Activated naive CD4-positive, alpha-beta T cell (primary cell): ENCODE results near the gene TRMT44.
"Not testable (repeated sequence)": the region's sequence is repeated elsewhere in the genome, so short reads cannot be mapped to it uniquely, and the experiment has no call there.

Experiments
- DNase-seq, 4 experiments: peaks; one replicate each; lab custom pipeline; 2025; lab: John Stamatoyannopoulos, UW

The TRMT44 gene

GRCh38 chr4:8469550-8469949 is 29.0 kb downstream of the TRMT44 start:
- DNase-seq = no peak

DNA sequence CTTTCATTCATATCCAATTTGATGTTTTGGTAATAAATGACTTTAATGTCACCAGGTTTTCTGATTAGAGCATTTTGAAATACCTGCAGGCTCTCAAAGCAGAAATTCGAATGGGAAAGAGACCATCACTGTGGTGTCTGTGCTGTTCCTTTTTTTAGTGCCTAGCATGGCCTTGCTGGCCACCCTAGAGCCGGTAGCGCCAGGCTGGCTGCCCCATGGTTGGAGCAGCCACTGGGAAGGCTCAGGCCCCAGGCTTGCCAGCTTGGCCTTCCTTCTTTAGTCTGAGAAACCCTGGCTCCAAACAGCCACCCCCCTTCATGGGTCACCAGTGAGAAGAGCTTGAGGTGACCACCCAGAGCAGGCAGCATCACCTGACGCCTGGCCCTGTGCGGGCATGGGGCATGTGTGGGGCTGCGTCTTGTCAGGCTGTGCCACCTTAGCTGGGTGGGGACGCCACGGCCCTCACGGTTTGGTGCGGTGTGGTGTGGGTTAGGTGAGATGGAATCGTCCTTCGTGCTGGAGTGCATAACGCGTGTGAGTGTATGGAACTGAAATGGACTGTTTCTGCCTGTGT is 30.0 kb downstream of the TRMT44 start:
- DNase-seq = no peak

DNA sequence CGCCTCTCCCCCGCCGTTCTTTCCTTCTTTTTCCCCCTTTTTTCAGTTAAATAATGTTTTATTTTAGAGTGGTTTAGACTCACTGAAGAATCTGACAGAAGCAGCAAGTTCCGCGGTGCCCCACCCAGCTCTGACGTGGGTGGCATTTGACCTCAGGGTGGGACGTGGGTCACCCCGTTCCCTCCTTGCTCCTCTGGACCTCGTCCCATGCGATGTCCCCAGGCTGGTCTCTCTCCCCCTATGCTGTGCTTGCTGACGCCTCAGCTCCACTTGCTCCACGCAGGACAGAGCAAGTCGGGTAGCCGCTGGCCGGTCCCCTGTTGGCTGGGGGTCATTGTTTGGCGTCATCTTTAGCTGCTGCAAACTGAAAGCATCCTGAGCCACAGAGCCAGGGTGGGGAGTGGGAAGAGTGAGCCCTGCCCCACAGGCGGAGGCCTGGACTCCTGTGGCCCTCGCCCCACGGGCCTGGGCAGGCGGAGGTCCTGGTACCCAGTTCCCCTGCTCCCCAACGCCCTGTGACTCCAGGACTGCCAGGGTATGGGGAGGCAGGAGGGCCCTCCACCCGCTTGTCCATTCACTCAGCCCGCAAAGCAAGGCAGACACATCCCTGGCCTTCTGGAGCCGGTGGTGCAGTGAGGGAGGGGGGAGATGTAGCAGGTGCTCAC is 30.8 kb downstream of the TRMT44 start:
- no peak for DNase-seq

DNA sequence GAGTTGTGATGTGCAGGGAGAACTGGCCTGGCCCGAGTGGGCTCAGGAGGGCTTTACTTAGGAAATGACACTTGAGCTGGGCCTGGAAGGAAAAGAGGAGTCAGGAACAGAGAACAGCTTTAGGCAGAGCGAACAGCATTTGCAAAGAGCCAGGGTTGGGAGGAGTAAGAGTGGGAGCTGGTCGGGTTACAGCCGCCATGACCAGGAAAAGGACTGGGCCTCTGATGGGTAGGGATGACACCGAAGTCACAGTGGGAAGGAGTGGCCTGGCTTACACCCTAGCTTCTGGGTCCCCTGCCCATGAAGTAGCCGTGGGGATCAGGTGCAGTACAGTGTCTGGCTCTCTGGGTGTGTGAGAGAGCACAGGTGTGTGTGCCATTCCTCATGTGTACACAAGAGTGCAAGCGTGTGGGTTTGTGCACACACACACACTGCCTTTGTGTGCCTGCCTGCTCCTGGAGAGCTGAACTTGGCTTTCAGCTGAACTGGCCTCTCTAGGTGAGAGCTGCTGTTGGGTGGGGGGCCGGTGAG is 31.6 kb downstream of the TRMT44 start:
- no peak for DNase-seq

DNA sequence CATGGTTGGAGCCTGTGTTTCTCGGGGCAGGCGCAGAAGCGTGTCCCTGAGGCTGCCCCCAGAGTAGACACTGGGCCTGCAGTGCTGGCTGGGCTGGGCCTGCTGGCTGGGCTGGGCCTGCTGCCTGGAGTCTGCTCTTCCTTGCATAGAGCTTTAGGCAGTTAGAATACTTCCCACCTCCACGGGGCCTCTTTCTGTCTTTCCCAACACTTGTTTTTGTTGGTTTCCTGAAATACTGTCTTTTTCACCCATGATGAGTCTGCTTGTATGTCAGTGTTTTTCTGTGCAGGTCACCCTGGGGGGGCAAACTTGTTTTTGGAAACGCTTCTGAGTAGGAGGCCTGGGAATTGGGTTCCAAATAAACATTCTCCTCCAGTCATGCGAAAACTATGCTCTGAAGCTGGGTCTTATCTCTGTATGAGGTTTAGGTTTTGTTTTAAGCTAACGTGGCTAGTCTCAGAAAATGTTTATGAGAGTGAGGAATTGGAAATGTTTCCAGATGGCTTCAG is 32.2 kb downstream of the TRMT44 start:
- DNase-seq = no peak

DNA sequence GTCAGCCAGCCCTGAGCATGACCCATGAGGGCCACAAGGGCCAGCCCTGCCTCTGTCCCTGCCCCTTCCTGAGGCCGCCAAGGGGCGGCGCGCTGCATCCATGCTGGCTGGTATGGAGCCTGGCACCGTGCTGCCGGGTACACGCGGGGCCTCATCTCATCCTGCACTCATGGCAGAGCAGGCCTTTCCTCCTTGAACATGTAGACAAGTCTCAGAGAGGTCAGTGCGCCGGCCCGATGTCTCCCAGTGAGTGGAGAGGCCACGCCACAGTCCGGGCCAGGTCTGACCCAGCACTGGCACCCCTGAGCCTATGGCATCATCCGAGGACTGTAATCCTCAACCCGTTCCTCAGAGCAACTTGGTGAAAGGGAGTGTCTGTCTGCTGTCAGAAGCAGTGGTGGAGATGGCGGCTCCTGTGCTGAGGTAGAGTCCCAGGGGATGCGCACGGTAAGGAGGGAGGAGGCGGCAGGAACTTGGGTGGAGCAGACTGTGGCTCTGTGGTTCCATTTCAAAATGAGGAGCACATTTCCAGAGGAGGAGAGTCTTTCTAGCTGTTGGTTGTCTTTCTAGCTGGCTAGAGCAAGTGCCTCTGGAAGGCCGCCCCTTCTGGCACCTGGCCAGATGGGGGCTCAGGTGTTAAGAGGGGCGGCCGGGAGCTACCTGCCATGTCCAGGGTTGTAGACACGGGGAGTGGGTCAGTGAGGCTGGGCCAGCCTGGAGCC is 32.8 kb downstream of the TRMT44 start:
- no peak for DNase-seq

GRCh38 chr4:8473920-8474590 is 33.5 kb downstream of the TRMT44 start:
- DNase-seq = no peak

- DNase-seq = no peak
Measured at GRCh38 chr4:8474856-8475255, 34.3 kb downstream of the TRMT44 start.

GRCh38 chr4:8475751-8476575 is 35.4 kb downstream of the TRMT44 start:
- no peak for DNase-seq

DNA sequence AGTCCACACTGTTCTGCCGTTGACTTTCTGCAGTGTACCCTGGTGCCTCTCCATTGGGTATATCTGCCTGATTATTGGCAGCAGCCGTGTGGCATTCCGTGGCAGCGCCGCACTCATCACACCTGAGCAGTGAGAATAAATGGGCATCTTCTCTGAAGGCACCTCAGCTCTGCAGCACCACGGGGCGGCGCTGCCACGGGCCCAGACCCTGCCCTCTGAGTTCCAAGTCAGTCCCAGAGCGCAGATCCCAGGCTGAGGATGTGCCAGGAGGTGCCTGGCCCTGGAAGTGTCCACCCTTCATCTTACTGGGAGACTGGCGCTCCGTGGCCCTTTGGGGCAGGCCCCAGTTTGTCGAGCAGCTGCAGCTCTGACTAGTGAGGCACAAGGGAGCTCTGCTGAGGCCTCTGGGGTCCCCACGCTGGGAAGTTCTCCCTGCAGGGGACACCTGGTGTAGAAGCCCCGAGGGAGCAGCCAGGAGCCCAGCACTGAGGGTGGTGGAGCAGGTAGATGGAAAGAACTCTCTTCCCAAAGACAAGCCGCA is 36.6 kb downstream of the TRMT44 start:
- no peak for DNase-seq

DNA sequence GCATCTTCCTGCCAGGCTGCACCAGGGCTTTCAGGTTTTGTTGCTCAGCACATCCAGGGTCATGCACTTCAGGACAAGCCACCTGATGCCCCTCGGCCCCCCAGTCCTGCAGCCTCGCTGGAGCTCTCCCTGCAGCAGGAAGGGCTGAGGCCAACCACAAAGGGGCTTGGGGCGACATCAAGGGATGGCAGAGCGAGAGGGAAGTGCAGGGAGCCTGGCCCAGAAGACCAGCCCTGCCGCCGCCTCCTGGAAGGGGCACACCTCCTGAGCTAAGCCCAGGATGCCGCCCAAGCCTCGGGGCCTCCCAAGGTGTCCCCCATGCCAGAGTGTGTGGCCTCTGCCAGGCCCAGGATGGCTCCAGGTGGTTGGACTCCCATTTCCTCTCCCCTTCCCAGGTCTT is 37.1 kb downstream of the TRMT44 start:
- no peak for DNase-seq

DNA sequence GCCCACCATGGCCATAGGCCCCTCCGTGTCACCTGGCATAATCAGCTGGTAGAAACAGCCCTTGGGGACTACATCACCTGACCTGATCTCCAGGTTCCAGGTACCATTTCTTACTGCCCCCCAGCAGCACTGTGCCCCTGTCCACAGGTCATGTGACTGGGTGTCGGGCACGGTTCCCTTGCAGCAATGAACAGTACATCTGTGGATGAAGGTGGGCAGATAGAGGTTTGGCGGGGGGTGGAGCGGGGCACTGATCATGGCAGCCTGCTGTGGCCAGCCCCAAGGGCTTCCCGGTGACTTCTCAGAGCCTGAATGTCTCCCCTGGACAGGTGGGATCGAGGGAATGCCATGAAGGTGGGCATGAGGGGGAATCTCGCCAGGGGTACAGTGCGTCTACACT is 37.8 kb downstream of the TRMT44 start:
- DNase-seq = no peak

GRCh38 chr4:8478801-8479744 is 38.5 kb downstream of the TRMT44 start:
- DNase-seq = no peak

DNA sequence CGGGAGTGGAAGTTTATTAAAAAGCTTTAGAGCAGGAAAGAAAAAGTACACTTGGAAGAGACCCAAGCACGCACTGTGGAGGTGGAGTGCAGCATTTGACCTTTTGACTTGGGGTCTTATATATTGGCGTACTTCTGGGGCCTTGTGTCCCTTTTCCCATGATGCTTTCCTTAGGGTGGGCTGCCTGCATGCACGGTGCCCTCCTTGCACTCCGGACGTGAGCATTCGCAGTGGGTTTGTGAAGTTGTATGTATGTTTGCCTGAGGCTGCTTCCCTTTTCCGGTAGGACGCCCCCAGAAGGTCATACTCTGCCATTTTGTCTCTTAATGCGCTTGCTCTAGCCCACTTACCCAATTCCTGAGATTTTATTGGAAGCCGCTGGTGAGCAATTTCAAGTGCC is 39.6 kb downstream of the TRMT44 start:
- no peak for DNase-seq

DNA sequence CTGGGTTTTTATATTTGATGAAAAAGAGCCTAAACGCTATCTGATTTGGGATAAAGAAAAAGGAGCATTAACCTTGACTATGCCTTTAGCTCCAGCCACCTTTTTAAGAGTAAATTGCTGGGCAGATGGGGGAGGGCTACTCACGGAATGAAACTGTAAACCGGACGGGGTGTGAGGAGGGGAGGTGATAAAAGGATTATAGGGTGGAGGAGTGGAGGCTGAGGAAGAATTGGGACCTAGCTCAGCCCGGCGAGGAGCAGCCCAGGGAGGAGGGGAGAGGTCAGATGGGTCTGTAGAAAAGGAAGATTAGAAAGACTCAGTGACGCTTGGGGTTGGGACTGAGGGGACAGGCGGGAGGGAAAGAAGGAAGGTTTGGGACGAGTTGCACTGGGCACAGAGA is 46.1 kb downstream of the TRMT44 start:
- not testable (repeated sequence) for DNase-seq

DNA sequence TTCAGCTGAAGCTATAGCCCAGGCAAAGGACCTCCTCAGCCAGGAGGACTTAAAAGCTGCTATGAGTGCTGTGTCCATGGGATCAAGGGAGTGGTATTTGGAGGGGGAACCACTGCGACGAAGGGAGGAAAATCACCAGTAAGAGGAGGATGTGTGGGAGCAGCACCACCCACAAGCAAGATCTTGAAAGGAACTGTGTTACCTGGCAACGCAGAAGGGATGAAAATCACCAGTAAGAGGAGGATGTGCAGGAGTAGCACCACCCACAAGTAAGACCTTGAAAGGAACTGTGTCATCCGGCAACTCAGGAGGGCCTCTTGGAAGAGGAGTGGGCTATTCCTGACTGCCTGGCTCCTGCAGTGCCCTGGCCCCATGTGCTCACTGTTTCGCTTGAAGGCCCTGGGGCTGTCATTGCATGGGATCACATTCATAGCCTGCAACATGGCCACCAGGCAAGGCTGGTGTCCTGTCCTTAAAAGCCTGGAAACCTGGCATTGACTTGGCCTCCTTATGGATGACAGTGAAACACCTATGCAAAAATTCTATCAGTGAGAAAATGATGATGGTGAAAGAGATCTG is 48.3 kb downstream of the TRMT44 start:
- DNase-seq = no peak

DNA sequence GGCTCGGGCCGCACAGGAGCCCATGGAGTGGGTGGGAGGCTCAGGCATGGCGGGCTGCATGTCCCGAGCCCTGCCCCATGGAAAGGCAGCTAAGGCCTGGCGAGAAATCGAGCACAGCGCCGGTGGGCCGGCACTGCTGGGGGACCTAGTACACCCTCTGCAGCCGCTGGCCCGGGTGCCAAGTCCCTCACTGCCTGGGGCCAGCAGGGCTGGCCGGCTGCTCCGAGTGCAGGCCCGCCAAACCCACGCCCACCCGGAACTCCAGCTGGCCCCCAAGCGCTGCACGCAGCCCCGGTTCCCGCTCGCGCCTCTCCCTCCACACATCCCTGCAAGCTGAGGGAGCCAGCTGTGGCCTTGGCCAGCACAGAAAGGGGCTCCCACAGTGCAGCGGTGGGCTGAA is 50.9 kb downstream of the TRMT44 start:
- not testable (repeated sequence) for DNase-seq

- DNase-seq = no peak
Measured at GRCh38 chr4:8492174-8492573, 51.6 kb downstream of the TRMT44 start.

GRCh38 chr4:8493484-8493883 is 52.9 kb downstream of the TRMT44 start:
- no peak for DNase-seq

GRCh38 chr4:8494218-8494617 is 53.6 kb downstream of the TRMT44 start:
- no peak for DNase-seq
